H4 (cell line): ENCODE measurements around the gene C19orf47. TPM values are rescaled to one million over a fixed set of nuclear protein-coding genes. Genes with fewer than 3 reads are reported as not detected.

ENCODE experiments used
- DNase-seq: peaks from one replicate; pipeline ENCODE4 v3.0.0-alpha.2; 2015; ENCODE audit warnings: low spot score
- total RNA-seq: library from RNA; depleted of rRNA; stranded (reverse); fragments of >200 nt; shearing (Covaris generic); gene quantifications from 2 replicates; pipeline ENCODE4 v1.2.3, GENCODE V29; 2014

The C19orf47 gene
- total RNA-seq, 1 experiment from 2014 or later: 4.4 TPM

- no peak for DNase-seq
Measured at GRCh38 chr19:40320558-40320935, 27.6 kb downstream of the C19orf47 start.

DNA sequence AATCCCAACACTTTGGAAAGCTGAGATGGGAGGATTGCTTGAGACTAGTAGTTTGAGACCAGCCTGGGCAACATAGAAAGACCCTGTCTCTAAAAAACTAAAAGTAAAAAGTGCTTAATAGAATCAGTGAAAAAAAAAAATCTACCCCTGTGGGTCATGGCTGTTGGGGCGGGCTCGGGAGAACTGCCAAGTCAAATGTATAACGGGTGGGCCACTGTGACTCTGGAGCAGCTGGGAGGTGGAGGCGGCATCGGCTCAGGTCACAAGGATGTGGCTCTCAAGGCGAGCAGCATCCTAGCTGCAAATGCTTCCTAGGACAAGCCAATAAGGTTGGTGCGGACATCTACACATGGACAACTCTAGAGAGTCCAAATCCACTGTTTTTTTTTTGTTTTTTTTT, 30.9 kb downstream of the C19orf47 start:
- DNase-seq: no peak

- DNase-seq: no peak
Measured at GRCh38 chr19:40315812-40316470, 32.3 kb downstream of the C19orf47 start.

GRCh38 chr19:40314656-40315055, 33.5 kb downstream of the C19orf47 start:
- DNase-seq: no peak

DNA sequence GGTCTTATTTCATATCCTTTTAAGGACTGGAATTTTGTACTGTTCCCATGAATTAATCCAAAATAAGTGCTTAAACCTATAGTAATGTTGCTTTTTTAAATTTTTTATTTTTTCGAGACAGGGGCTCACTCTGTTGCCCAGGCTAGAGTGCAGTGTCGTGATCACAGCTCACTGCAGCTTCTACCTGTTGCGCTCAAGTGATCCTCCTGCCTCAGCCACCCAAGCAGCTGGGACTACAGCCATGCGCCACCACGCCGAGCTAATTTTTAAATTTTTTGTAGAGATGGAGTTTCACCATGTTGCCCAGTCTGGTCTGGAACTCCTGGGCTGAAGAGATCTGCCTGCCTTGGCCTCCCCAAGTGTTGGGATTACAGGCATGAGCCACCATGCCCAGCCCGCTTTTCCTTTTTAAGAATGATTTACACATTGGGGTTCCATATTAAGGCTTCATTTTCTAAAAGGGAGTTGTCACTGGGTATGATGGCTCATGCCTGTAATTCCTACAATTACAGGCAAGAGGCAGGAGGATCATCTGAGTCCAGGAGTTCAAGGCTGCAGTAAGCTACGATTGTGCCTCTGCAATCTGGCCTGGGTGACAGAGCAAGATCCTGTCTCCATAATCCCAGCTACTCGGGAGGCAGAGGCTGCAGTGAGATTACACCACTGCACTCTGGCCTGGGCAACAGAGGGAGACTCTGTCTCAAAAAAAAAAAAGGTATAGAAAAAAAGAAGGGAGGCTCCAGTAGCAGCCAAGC, 34.8 kb downstream of the C19orf47 start:
- no peak for DNase-seq

GRCh38 chr19:40312533-40312932, 35.7 kb downstream of the C19orf47 start:
- DNase-seq: no peak

DNA sequence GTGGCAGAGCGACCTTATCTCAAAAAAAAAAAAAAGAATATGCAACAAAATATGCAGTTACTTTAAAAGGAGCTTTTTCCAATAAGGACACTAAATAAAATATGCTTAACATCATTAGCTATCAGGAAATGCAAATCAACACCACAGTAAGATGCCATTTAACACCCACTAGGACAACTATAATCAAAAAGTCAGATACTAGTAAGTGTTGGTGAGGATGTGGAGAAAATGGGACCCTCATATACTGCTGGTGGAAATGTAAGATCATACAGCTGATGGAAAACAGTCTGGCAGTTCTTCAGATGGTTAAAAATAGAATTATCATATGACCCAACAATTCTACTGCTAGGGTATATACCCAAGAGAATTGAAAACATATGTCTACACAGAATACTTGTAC, 38.5 kb downstream of the C19orf47 start:
- no peak for DNase-seq

DNA sequence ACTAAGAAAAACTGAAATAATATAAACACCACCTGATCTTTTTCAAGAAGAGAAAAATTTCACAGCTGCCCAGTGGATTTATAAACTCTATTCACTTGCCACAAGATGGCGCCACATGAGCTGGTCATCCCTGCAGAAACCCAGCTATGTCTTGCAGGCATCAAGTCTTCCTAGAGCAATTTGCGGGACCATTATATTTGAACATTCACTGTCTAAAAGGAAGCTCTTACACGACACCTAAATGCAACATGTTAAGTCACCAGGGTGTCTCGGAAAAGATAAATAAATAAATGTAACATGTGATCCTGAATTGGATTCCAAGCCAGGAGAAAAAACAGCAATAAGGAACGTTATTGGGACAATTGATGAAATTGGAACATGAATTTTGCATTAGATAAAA, 42.8 kb downstream of the C19orf47 start:
- peak; percentile 84 for DNase-seq

- DNase-seq: no peak
Measured at GRCh38 chr19:40304306-40304705, 43.9 kb downstream of the C19orf47 start.

DNA sequence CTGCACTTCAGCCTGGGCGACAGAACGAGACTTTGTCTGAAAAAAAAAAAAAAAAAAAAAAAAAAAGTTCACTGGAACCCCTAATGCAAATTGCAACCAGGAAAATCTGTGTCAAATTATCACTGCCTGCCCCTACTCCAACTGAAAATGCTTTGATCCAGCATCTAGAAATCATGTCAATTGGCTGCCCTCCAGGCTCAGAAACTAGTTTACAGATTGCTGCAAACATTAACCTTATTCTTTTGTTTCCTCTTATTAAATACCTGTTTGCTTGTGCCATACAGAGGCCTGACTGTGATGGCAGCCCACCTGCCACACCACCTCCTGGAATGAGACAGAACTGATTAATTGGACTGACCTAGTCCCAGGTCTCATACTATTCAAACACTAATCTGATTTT, 44.4 kb downstream of the C19orf47 start:
- no peak for DNase-seq

DNA sequence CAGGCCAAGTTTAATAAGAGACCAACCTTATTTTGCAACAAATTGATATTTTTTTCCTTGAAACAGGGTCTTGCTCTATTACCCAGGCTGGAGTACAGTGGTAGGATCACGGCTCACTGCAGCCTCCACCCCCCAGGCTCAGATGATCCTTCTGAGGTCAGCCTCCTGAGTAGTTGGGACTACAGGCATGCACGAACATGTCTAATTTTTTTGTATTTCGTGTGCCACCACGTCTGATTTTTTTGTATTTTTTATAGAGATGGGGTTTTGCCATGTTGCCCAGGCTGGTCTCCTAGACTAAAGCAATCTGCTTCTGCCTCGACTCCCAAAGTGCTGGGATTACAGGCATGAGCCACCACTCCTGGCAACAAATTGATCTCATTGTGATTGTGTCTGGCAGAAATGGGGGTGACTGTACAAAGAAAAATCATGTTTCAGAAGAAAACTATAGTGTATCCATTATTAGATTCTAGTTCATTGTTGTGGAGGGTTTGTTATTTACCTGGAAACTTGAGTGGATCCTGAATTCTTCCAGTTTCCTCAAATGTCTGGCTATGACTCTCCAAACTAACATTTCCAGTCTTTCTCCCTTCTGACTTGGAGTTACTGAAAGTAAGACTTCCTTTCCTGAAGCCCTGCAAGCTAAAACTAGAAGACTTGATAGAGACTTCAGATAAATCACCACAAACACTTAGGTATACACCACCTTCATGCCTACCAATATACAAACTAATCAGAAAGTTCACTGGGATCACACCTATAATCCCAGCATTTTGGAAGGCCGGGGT, 45.8 kb downstream of the C19orf47 start:
- DNase-seq: no peak

DNA sequence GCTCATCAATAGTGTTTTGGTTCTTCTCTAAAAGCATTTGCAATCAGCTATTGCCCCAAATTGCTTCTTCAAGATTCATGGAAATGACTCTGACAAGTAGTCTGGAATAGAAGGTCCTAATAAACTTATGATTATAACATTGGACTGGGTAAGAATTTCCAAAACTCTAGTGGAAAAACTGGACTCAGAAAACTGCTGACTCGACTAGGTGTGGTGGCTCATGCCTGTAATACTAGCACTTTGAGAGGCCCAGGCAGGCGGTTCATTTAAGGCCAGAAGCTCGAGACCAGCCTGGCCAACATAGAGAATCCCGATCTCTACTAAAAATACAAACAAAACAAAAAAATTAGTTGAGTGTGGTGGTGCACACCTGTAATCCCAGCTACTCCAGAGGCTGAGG, 47.5 kb downstream of the C19orf47 start:
- DNase-seq: no peak

- no peak for DNase-seq
Measured at GRCh38 chr19:40298026-40298425, 50.2 kb downstream of the C19orf47 start.

- no peak for DNase-seq
Measured at GRCh38 chr19:40294560-40294959, 53.6 kb downstream of the C19orf47 start.

GRCh38 chr19:40286971-40287421, 61.2 kb downstream of the C19orf47 start:
- DNase-seq: no peak

GRCh38 chr19:40286235-40286970, 61.8 kb downstream of the C19orf47 start:
- no peak for DNase-seq

DNA sequence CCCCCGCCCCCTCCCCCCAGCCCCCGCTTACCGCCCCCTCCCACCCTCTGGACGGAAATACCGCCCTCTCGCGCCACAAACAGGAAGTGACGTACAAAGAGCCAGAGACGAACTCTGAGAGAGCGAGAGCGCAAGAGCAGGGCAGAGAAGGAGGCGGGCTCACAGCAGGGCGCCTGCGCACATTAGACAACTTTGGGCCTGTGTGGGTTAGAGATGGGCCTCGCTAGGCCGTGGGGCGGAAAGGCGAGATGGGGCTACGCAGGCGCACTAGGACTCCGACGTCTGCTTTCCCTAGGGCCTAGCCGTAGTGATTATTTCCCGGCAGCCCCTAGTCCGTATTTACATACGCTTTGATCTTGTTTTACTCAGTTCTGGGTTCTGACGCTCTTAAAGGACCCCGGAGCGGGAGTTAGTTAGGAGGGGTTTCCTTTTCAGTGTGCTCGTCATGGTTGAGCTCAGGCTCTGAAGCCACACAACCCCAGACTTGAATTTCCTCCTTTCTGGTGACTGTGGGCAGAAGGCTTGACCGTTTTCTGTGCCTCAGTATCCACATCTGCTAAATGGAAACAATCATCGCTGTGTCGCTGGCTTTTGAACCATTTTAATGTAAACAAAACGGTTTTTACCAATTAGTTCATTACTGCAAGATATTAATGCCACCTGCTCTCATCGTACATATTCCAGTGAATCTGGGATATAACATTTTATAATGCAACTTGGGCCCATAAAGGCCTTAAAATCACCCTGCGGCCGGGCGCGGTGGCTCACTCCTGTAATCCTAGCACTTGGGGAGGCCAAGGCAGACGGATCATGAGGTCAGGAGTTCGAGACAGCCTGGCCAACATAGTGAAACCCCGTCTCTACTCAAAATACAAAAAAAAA, 62.6 kb downstream of the C19orf47 start:
- peak; percentile 100 for DNase-seq

DNA sequence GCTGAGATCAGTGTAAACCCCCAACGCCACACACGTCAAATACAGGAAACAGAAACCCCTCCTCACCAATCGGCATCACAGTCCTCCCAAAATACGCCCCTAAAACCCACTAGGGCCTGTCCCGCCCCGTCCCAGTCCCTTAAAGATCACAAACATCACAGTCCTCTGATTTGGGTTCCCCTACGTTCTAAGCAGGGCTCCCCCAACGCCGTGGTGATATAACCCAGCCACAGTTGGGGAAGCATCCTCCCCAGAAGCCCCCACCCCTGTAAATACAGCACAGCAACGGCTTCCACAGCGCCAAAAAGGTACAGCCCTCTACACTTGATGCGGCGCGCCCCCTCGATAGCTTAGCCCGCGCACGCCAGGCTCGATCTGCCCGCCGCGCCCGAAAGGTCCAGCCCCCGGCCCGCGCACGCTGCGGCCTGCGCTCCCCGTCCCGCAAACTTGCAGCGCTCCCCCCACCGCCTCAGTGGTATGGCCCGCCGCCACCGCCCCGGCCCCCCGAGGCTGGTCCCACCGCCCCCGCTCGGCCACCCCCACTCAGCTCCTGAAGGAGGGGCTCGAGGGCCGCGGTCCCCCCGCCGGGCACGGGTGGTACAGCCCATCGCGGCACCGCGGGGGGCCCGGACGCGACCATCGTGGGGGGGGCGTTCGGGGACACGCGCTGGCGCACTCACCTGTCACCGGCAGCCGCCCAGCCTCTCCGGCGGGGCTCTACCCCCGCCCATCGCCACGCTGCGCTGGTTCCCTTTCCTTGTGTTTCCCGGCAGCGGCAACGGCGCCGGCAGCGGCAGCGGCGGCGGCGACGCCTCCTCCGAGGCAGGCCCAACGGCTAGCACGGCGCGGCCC, 63.5 kb downstream of the C19orf47 start, which contains the start of gene AKT2:
Gene AKT2 (minus strand): TSS at position 845 of the 852 bp plus-strand sequence. CDS start 20,078 bp downstream, outside the sequence.
- DNase-seq: no peak

DNA sequence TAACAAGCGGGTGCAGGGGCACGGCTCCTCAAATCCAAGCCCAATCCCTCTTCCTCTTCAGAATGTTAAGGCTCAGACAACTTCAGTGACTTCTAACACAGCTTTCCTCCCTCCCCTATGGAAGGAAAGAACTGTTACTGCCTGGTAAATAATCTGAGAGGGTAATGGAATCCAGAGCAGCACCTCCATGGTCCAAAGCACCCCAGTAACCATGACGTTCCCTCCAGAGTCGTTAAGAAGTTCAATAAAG, 64.0 kb downstream of the C19orf47 start:
- DNase-seq: peak; percentile 4
